Natural killer cell (primary cell): ENCODE data around the gene CTTNBP2NL. TPM values are rescaled to one million over a fixed set of nuclear protein-coding genes. Genes with fewer than 3 reads are reported as not detected.
"Not testable (repeated sequence)": the region's sequence is repeated elsewhere in the genome, so short reads cannot be mapped to it uniquely, and the experiment has no call there.

Experiments used
- ATAC-seq, 3 donors: fragments of 150-1000 bp in 2 of 3; fragments of 200-7000 bp in 1 of 3; cut with Tn5 transposase; 1 replicate in 1 of 3; 2 replicates in 2 of 3; pipeline ENCODE4 v1.10.0; 2021; ENCODE audit warnings: mild to moderate bottlenecking in 2 of 3, moderate library complexity in 2 of 3
- DNase-seq, 2 donors: peaks; one replicate each; pipeline versions ENCODE4 v3.0.0 to v3.0.0-alpha.2; 2013 to 2021; ENCODE audit warnings: mixed read lengths in 1 of 2
- H3K27ac ChIP-seq: one replicate; pipeline ENCODE4 v1.5.1; 2013; ENCODE audit warnings: mild to moderate bottlenecking, low read length
- H3K27me3 ChIP-seq: one replicate; pipeline ENCODE4 v1.6.1; 2013; ENCODE audit warnings: low read length; ENCODE audit not compliant: control insufficient read depth, insufficient read depth
- H3K36me3 ChIP-seq: one replicate; pipeline ENCODE4 v1.6.1; 2013; ENCODE audit warnings: low read length; ENCODE audit not compliant: control insufficient read depth, insufficient read depth
- H3K4me1 ChIP-seq: one replicate; pipeline ENCODE4 v1.6.1; 2013; ENCODE audit warnings: low read length; ENCODE audit not compliant: control insufficient read depth, insufficient read depth
- H3K4me3 ChIP-seq: one replicate; pipeline ENCODE4 v1.5.1; 2013; ENCODE audit warnings: low read length
- H3K9me3 ChIP-seq: one replicate; pipeline ENCODE4 v1.6.1; 2013; ENCODE audit warnings: low read length; ENCODE audit not compliant: control insufficient read depth, insufficient read depth
- H3K27ac Mint-ChIP-seq, 2 donors: one replicate each; pipeline ENCODE4 v1.8.0; 2022; ENCODE audit warnings: mild to moderate bottlenecking in 2 of 2, mixed read lengths in 2 of 2, moderate library complexity in 1 of 2
- H3K27me3 Mint-ChIP-seq, 2 donors: one replicate each; pipeline ENCODE4 v1.8.0; 2022; ENCODE audit warnings: low read depth in 2 of 2, mixed read lengths in 2 of 2
- H3K36me3 Mint-ChIP-seq: one replicate; pipeline ENCODE4 v1.8.0; 2022; ENCODE audit warnings: mixed read lengths
- H3K4me1 Mint-ChIP-seq, 2 donors: one replicate each; pipeline ENCODE4 v1.8.0; 2022; ENCODE audit warnings: mixed read lengths in 2 of 2
- H3K4me3 Mint-ChIP-seq: one replicate; pipeline ENCODE4 v1.8.0; 2022; ENCODE audit warnings: mild to moderate bottlenecking, moderate library complexity, mixed read lengths
- H3K9me3 Mint-ChIP-seq, 2 donors: one replicate each; pipeline ENCODE4 v1.8.0; 2022; ENCODE audit warnings: mixed read lengths in 2 of 2
- CTCF ChIP-seq: fragments of 200-600 bp; IDR thresholded peaks from one replicate; pipeline ENCODE4 v1.8.0; 2022; ENCODE audit warnings: antibody characterized with exemption
- WGBS: methylation state at CpG from one replicate; pipeline ENCODE4 v1.1.7; 2013; ENCODE audit warnings: missing lambda C conversion rate; ENCODE audit not compliant: insufficient coverage; 5-methylcytosine and 5-hydroxymethylcytosine counted together
- intact Hi-C: fragments of 100-400 bp; cut with micrococcal nuclease; formaldehyde crosslinking; loops from one replicate; pipeline ENCODE4 v1.14.2; 2022
- total RNA-seq, 4 donors: library from RNA; stranded (reverse); fragments of 120-200 nt in 1 of 4; gene quantifications; one replicate each; pipeline versions ENCODE4 v1.2.3 to v1.2.4, GENCODE V29; 2013 to 2022

CTTNBP2NL gene
- total RNA-seq, 3 donors from 2014 or later (not counting 1 experiment from before 2014, with no cell fraction given) = 0.07 to 0.94 (median 0.15) TPM

GRCh38 chr1:112487686-112488085 is 91.7 kb downstream of the CTTNBP2NL start:
- H3K9me3 Mint-ChIP-seq, H3K4me3 Mint-ChIP-seq, H3K36me3 Mint-ChIP-seq, H3K36me3 ChIP-seq, H3K9me3 ChIP-seq, H3K27me3 ChIP-seq, H3K27ac Mint-ChIP-seq, ATAC-seq, intact Hi-C loops, H3K4me1 ChIP-seq, H3K4me1 Mint-ChIP-seq, H3K27ac ChIP-seq, DNase-seq, H3K4me3 ChIP-seq: not testable (repeated sequence)
- H3K27me3 Mint-ChIP-seq = peaks cover 7 to 26% of the 10 kb centered on the region in 2 donors
- 94% methylated on average over 6 of the region's 6 CpGs for WGBS

DNA sequence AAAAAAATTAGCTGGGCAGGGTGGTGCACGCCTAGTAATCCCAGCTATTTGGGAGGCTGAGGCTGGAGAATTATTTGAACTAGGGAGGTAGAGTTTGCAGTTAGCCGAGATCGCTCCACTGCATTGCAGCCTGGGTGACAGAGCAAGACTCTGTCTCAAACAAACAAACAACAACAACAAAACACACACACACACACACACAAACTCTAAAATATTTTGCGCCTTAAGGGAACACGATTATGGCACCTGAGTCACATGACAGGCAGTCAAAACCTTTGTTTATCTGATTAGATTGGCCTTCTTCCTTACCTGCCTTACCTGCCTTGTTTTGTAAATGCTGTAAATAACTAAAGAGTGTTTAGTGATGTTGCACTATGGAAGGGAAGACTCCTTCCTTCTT is 92.1 kb downstream of the CTTNBP2NL start:
- Mint-ChIP-seq H3K4me3 (no peak overlapping the region), H3K4me1 (no peaks in the 10 kb centered on the region), H3K27me3 (peaks cover 7 to 29% of the 10 kb centered on the region in 2 donors), H3K9me3 (no peaks in the 10 kb centered on the region), H3K27ac (no peak overlapping the region), H3K36me3 (no peaks in the 10 kb centered on the region)
- ATAC-seq (no peak), DNase-seq (no peak)
- no peak overlapping the region for H3K4me3 ChIP-seq
- no peaks in the 10 kb centered on the region for H3K36me3 ChIP-seq
- no peak for TF ChIP-seq CTCF
- WGBS = 92% methylated on average over 4 of the region's 5 CpGs
- no peaks in the 10 kb centered on the region for H3K4me1 ChIP-seq
- no peak overlapping the region for H3K27ac ChIP-seq
- H3K27me3 ChIP-seq = no peaks in the 10 kb centered on the region
- H3K9me3 ChIP-seq = no peaks in the 10 kb centered on the region
- intact Hi-C loops = no loop called here

- DNase-seq = no peak
- H3K36me3 Mint-ChIP-seq = no peaks in the 10 kb centered on the region
Observed at GRCh38 chr1:112492076-112492475, 96.1 kb downstream of the CTTNBP2NL start.

GRCh38 chr1:112493351-112493750 is 97.3 kb downstream of the CTTNBP2NL start:
- TF ChIP-seq CTCF = no peak
- Histone ChIP-seq H3K27ac (no peak overlapping the region), H3K36me3 (no peaks in the 10 kb centered on the region), H3K4me3 (no peak overlapping the region), H3K9me3 (no peaks in the 10 kb centered on the region), H3K4me1 (no peaks in the 10 kb centered on the region), H3K27me3 (no peaks in the 10 kb centered on the region)
- 84% methylated on average over 2 of the region's 6 CpGs for WGBS
- intact Hi-C loops = no loop called here
- no peak overlapping the region for H3K27ac Mint-ChIP-seq
- ATAC-seq (no peak), DNase-seq (no peak)
- no peaks in the 10 kb centered on the region for H3K9me3 Mint-ChIP-seq
- no peaks in the 10 kb centered on the region for H3K36me3 Mint-ChIP-seq
- no peak overlapping the region for H3K4me3 Mint-ChIP-seq
- H3K4me1 Mint-ChIP-seq = no peaks in the 10 kb centered on the region
- peaks cover 24 to 44% of the 10 kb centered on the region in 2 donors for H3K27me3 Mint-ChIP-seq

More at GRCh38 chr1:112492076-112492475, 96.1 kb downstream of the CTTNBP2NL start:
- intact Hi-C loops = no loop called here
- H3K4me3 ChIP-seq = no peak overlapping the region
- Mint-ChIP-seq H3K27me3 (peaks cover 16 to 41% of the 10 kb centered on the region in 2 donors), H3K9me3 (no peaks in the 10 kb centered on the region), H3K27ac (no peak overlapping the region), H3K4me3 (no peak overlapping the region), H3K4me1 (no peaks in the 10 kb centered on the region)
- H3K9me3 ChIP-seq = no peaks in the 10 kb centered on the region
- 10% methylated on average over 1 of the region's 1 CpG for WGBS
- no peaks in the 10 kb centered on the region for H3K36me3 ChIP-seq
- TF ChIP-seq CTCF = no peak
- H3K27me3 ChIP-seq = no peaks in the 10 kb centered on the region
- no peak overlapping the region for H3K27ac ChIP-seq
- no peaks in the 10 kb centered on the region for H3K4me1 ChIP-seq
- ATAC-seq = no peak
